Stomach smooth muscle (tissue), 2 donors: ENCODE results near the gene PCNX1.

Source experiments
- H3K27ac ChIP-seq: one replicate; pipeline ENCODE4 v1.7.0; 2013; ENCODE audit warnings: mild to moderate bottlenecking, low read length, inconsistent platforms
- H3K27me3 ChIP-seq, 2 donors: one replicate each; pipeline ENCODE4 v1.7.0; 2013; ENCODE audit warnings: low read length in 2 of 2; ENCODE audit not compliant: insufficient read depth in 2 of 2, control insufficient read depth in 1 of 2
- H3K36me3 ChIP-seq, 2 donors: one replicate each; pipeline ENCODE4 v1.7.0; 2013; ENCODE audit warnings: low read length in 2 of 2; ENCODE audit not compliant: control insufficient read depth in 2 of 2, insufficient read depth in 2 of 2
- H3K4me1 ChIP-seq: one replicate; pipeline ENCODE4 v1.7.0; 2013; ENCODE audit warnings: low read length; ENCODE audit not compliant: control insufficient read depth, insufficient read depth
- H3K4me3 ChIP-seq, 2 donors: one replicate each; pipeline ENCODE4 v1.7.0; 2013; ENCODE audit warnings: low read length in 2 of 2
- H3K9ac ChIP-seq, 2 donors: one replicate each; pipeline ENCODE4 v1.7.0; 2013; ENCODE audit warnings: low read length in 2 of 2, mild to moderate bottlenecking in 1 of 2
- H3K9me3 ChIP-seq, 2 donors: one replicate each; pipeline ENCODE4 v1.7.0; 2013; ENCODE audit warnings: low read length in 2 of 2; ENCODE audit not compliant: control insufficient read depth in 2 of 2
- donor health status: healthy.
- donor health status: Pancreatic carcinoma.

Gene PCNX1

DNA sequence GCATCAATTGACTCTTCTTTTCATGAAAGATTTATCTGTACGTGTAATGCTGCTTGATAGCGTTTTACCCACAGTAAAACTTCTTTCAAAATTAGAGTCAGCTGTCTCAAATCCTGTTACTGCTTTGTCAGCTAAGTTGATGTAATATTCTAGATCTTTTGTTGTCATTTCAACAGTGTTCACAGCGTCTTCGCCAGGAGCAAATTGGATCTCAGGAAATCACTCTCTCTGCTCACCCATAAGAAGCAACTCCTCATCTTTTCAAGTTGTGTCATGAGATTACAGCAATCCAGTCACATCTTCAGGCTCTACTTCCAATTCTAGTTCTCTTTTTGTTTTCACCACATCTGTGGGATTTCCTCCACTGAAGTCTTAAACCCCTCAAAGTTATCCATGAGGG lies 9.5 kb downstream of the PCNX1 start:
- H3K36me3 ChIP-seq: peaks cover 0 to 5% of the 10 kb centered on the region in 2 donors
- no peaks in the 10 kb centered on the region for H3K9me3 ChIP-seq
- no peaks in the 10 kb centered on the region for H3K27me3 ChIP-seq
- no peak overlapping the region for H3K27ac ChIP-seq
- no peak overlapping the region for H3K9ac ChIP-seq
- no peak overlapping the region for H3K4me3 ChIP-seq
- peaks cover 3% of the 10 kb centered on the region for H3K4me1 ChIP-seq

- Histone ChIP-seq H3K9me3 (no peaks in the 10 kb centered on the region), H3K9ac (no peak overlapping the region), H3K36me3 (peaks cover 0 to 5% of the 10 kb centered on the region in 2 donors), H3K4me1 (peaks cover 3% of the 10 kb centered on the region), H3K4me3 (no peak overlapping the region), H3K27me3 (no peaks in the 10 kb centered on the region), H3K27ac (no peak overlapping the region)
Observed at GRCh38 chr14:70917633-70918032, 10.4 kb downstream of the PCNX1 start.

DNA sequence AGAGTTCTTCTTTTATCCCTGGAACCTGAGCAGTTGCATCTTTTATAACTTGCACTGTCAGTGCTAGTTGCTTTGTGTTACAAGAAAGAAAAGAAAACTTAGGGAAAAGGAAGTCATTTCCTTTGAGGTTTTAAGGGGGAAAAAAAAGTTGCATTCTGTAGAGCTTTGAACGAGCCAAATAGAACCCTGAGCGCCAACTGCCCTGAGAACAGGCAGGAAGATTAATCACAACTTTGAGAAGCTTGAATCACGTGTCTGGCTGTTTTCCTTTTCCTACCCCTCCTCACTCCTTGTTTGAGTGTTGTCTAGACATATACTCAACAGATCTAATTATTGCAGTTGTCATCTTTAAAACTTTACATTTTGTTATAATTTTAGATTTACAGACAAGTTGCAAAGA lies 12.5 kb downstream of the PCNX1 start:
- no peak overlapping the region for H3K4me3 ChIP-seq
- peaks cover 0 to 5% of the 10 kb centered on the region in 2 donors for H3K36me3 ChIP-seq
- H3K9ac ChIP-seq: no peak overlapping the region
- no peaks in the 10 kb centered on the region for H3K27me3 ChIP-seq
- peaks cover 3% of the 10 kb centered on the region for H3K4me1 ChIP-seq
- no peak overlapping the region for H3K27ac ChIP-seq
- H3K9me3 ChIP-seq: no peaks in the 10 kb centered on the region

- Histone ChIP-seq H3K4me3 (no peak overlapping the region), H3K27ac (no peak overlapping the region), H3K4me1 (peaks cover 3% of the 10 kb centered on the region), H3K9me3 (no peaks in the 10 kb centered on the region), H3K9ac (no peak overlapping the region), H3K36me3 (peaks cover 0 to 5% of the 10 kb centered on the region in 2 donors), H3K27me3 (no peaks in the 10 kb centered on the region)
Observed at GRCh38 chr14:70920608-70921007, 13.3 kb downstream of the PCNX1 start.

GRCh38 chr14:70921669-70922068 lies 14.4 kb downstream of the PCNX1 start:
- peaks cover 3% of the 10 kb centered on the region for H3K4me1 ChIP-seq
- no peak overlapping the region for H3K9ac ChIP-seq

DNA sequence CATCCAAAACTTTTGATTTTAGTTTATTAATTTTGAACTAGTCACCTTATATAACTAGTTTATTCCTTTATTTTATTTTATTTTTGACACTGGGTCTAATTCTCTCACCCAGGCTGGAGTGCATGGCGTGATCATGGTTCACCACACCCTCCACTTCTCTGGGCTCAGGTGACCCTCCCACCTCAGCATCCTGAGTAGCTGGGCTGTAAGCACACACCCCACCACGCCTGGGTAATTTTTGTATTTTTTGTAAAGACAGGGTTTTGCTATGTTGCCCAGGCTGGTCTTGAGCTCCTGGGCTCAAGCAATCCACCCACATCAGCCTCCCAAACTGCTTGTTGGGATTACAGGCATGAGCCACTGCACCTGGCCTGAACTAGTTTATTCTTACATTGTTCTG lies 17.3 kb downstream of the PCNX1 start:
- Histone ChIP-seq H3K27ac (no peak overlapping the region), H3K36me3 (no peaks in the 10 kb centered on the region), H3K4me3 (no peak overlapping the region), H3K4me1 (peaks cover 3% of the 10 kb centered on the region), H3K27me3 (no peaks in the 10 kb centered on the region), H3K9me3 (no peaks in the 10 kb centered on the region), H3K9ac (no peak overlapping the region)

More at GRCh38 chr14:70921669-70922068, 14.4 kb downstream of the PCNX1 start:
- Histone ChIP-seq H3K4me3 (no peak overlapping the region), H3K9me3 (no peaks in the 10 kb centered on the region), H3K36me3 (peaks cover 0 to 5% of the 10 kb centered on the region in 2 donors), H3K27ac (no peak overlapping the region), H3K27me3 (no peaks in the 10 kb centered on the region)

DNA sequence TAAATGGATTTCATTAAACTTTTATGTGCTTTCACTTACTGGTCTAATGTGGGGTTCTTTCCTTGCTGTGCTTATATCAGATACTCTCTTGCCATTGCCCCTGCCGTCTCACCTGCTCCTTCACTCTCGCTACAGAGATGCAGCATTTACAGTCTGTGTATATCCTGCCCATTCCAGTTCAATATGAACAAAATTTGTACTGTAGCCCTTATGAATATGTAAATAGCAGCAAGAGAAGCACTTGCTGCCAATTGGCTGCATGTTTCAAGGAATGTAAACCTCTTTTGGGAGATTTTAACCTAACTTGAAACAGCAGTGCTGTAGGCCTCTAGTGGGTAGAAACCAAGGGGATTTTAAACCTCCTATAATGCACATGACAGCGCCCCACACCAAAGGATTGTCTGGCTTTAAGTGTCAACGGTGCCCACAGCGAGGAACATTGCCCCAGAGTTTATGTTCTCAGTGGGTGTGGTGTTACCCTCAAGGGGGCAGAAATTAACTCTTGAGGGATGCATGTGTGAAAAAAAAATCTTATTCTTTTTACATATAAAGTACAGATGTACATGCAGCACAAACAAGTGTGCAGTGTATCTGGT lies 19.1 kb downstream of the PCNX1 start:
- Histone ChIP-seq H3K36me3 (no peaks in the 10 kb centered on the region), H3K4me3 (no peak overlapping the region), H3K27me3 (no peaks in the 10 kb centered on the region), H3K9me3 (no peaks in the 10 kb centered on the region), H3K4me1 (no peaks in the 10 kb centered on the region), H3K9ac (no peak overlapping the region), H3K27ac (no peak overlapping the region)

GRCh38 chr14:70931008-70931407 lies 23.7 kb downstream of the PCNX1 start:
- Histone ChIP-seq H3K4me3 (no peak overlapping the region), H3K9me3 (no peaks in the 10 kb centered on the region), H3K27ac (no peak overlapping the region), H3K4me1 (no peaks in the 10 kb centered on the region), H3K9ac (no peak overlapping the region), H3K36me3 (no peaks in the 10 kb centered on the region), H3K27me3 (no peaks in the 10 kb centered on the region)

GRCh38 chr14:70934084-70934483 lies 26.8 kb downstream of the PCNX1 start:
- Histone ChIP-seq H3K4me1 (no peaks in the 10 kb centered on the region), H3K9ac (no peak overlapping the region), H3K27ac (no peak overlapping the region), H3K9me3 (no peaks in the 10 kb centered on the region), H3K27me3 (no peaks in the 10 kb centered on the region), H3K36me3 (no peaks in the 10 kb centered on the region), H3K4me3 (no peak overlapping the region)

GRCh38 chr14:70934502-70935134 lies 27.4 kb downstream of the PCNX1 start:
- Histone ChIP-seq H3K27ac (no peak overlapping the region), H3K4me1 (no peaks in the 10 kb centered on the region), H3K36me3 (no peaks in the 10 kb centered on the region), H3K9me3 (no peaks in the 10 kb centered on the region), H3K9ac (no peak overlapping the region), H3K4me3 (no peak overlapping the region), H3K27me3 (no peaks in the 10 kb centered on the region)

- no peaks in the 10 kb centered on the region for H3K36me3 ChIP-seq
- H3K9me3 ChIP-seq: no peaks in the 10 kb centered on the region
- H3K27me3 ChIP-seq: no peaks in the 10 kb centered on the region
- H3K9ac ChIP-seq: no peak overlapping the region
- no peak overlapping the region for H3K27ac ChIP-seq
- H3K4me3 ChIP-seq: no peak overlapping the region
- no peaks in the 10 kb centered on the region for H3K4me1 ChIP-seq
Observed at GRCh38 chr14:70935135-70935534, 27.9 kb downstream of the PCNX1 start.
